ENCODE measurements around the gene ATP2B3. TPM values are rescaled to one million over a fixed set of nuclear protein-coding genes. Genes with fewer than 3 reads are reported as not detected.

The ATP2B3 gene
- total and polyA plus RNA-seq, 9 of the 15 experiments (the other 6 are each of a cell fraction or from before 2014, with no cell fraction given): 0.04 TPM; not detected in 8

DNA sequence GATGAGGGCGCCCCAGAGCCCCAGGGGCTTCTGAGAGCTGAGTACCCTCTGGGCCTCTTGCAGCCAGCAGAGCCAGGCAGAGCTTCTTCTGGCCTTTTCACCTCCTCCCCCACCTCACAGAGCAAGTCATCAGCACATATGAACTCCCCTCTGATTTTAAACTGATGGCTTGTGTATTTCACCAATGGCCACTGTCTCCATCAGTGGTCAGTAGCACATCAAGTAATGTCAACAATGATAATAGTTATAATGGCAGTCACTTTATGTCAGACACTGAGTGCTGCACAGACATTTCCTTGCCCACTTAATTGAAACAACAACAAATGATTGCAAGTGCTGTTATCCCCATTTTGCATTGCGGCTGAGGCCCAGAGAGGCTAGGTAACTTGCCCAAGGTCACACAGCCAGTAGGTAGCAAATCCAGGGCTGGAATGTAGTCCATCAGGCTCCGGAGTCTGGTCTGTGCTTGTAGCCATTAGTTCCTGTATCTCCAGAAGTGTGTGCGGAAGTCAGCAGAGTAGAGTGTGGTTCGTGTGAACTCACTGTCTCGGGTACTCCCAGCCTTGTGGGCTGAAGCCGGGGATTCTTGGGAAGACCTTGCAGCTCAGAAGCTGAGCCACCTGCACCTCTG, 3.0 kb downstream of the ATP2B3 start:
- H3K4me3 ChIP-seq: no peak overlapping the region
- peaks cover 11 to 46% of the 10 kb centered on the region in 2 experiments; a peak in 4 of 5 replicates for H3K27me3 ChIP-seq (ENCODE audit: control insufficient read depth in 2 of 2, insufficient read depth in 2 of 2, low read length in 2 of 2)
- no peaks in the 10 kb centered on the region for H3K9me3 ChIP-seq (replicated peaks; ENCODE audit: control insufficient read depth, insufficient read depth, low read depth, low read length)
- H3K9ac ChIP-seq (ENCODE audit: insufficient read depth in 1 of 2, low read depth in 2 of 2, low read length in 2 of 2): no peak overlapping the region
- ChIA-PET POLR2A (interaction anchor here (0.7 kb wide), 1 partner anchor 51 kb away, joined by 3 read pairs; no protein-coding TSS in a partner anchor), CTCF (ENCODE audit: low intra/inter-chr PET ratio) (no interaction called here)
- FAIRE-seq: no peak
- H3K79me2 ChIP-seq (ENCODE audit: control insufficient read depth, insufficient read depth, low read length): no peaks in the 10 kb centered on the region
- no peaks in the 10 kb centered on the region for H4K20me1 ChIP-seq (replicated peaks; ENCODE audit: control insufficient read depth, insufficient read depth, low read length)
- no peak overlapping the region for H3K27ac ChIP-seq (ENCODE audit: extremely low read depth, low read depth, low read length)
- intact Hi-C loops (cut with micrococcal nuclease) (no loop called here), in situ Hi-C loops (cut with MboI) (no loop called here)
- H3K4me2 ChIP-seq (ENCODE audit: insufficient read depth, low read length): no peak overlapping the region
- ATAC-seq: no peak
- no peaks in the 10 kb centered on the region for H3K36me3 ChIP-seq (ENCODE audit: control insufficient read depth, insufficient read depth, low read length)
- no peak for DNase-seq (ENCODE audit: extremely low read depth in 1 of 4, low spot score in 3 of 4)
- H3K9me1 ChIP-seq (ENCODE audit: control insufficient read depth, insufficient read depth, low read length): no peaks in the 10 kb centered on the region
- no peak overlapping the region for H2AFZ ChIP-seq (ENCODE audit: low read depth, low read length)
- no TSS peak for BruUV-seq (replicated peaks)
- no peak for TF ChIP-seq ZNF12 (CRISPR knock-in tag; IDR thresholded peaks at IDR 0.05)
- TF ChIP-seq ZFP36 (IDR thresholded peaks at IDR 0.05; ENCODE audit: low read depth, low read length, partially characterized antibody): peak; percentile 80
- no peak for TF ChIP-seq RHOXF2B (CRISPR knock-in tag; conservative IDR thresholded peaks at IDR 0.05)
- TF ChIP-seq BCOR (IDR thresholded peaks at IDR 0.05): peak; percentile 63; the same call in 1 of the 2 replicates
- TF ChIP-seq RBM25 (IDR thresholded peaks at IDR 0.05; ENCODE audit: low read depth, low read length, severe bottlenecking): peak; percentile 90
- no peak for TF ChIP-seq EP400 (IDR thresholded peaks at IDR 0.05)
- TF ChIP-seq ELF4 (CRISPR knock-in tag; IDR thresholded peaks at IDR 0.05): no peak
- TF ChIP-seq, protein P1, sequence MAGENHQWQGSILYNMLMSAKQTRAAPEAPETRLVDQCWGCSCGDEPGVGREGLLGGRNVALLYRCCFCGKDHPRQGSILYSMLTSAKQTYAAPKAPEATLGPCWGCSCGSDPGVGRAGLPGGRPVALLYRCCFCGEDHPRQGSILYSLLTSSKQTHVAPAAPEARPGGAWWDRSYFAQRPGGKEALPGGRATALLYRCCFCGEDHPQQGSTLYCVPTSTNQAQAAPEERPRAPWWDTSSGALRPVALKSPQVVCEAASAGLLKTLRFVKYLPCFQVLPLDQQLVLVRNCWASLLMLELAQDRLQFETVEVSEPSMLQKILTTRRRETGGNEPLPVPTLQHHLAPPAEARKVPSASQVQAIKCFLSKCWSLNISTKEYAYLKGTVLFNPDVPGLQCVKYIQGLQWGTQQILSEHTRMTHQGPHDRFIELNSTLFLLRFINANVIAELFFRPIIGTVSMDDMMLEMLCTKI (IDR thresholded peaks at IDR 0.05; ENCODE audit: partially characterized antibody): no peak
- TF ChIP-seq, protein P2, sequence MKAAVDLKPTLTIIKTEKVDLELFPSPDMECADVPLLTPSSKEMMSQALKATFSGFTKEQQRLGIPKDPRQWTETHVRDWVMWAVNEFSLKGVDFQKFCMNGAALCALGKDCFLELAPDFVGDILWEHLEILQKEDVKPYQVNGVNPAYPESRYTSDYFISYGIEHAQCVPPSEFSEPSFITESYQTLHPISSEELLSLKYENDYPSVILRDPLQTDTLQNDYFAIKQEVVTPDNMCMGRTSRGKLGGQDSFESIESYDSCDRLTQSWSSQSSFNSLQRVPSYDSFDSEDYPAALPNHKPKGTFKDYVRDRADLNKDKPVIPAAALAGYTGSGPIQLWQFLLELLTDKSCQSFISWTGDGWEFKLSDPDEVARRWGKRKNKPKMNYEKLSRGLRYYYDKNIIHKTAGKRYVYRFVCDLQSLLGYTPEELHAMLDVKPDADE (conservative IDR thresholded peaks at IDR 0.05; ENCODE audit: control insufficient read depth, low read depth, low read length): no peak
- TF ChIP-seq OTX1 (CRISPR knock-in tag; IDR thresholded peaks at IDR 0.05): no peak
- TF ChIP-seq THRAP3 (IDR thresholded peaks at IDR 0.05; ENCODE audit: borderline replicate concordance): no peak
- TF ChIP-seq TCF3 (CRISPR knock-in tag; IDR thresholded peaks at IDR 0.05): no peak
- 0 out of 2 replicates have a peak, but pooled peaks have one; percentile 15 for TF ChIP-seq ELF1 (tag; IDR thresholded peaks at IDR 0.05)
- no peak for TF ChIP-seq KAT2B (IDR thresholded peaks at IDR 0.05; ENCODE audit: low read depth, low read length)
- peaks cover 0 to 6% of the 10 kb centered on the region in 2 experiments; a peak in 2 of 5 replicates for H3K4me1 ChIP-seq (replicated peaks in 1 of 2; ENCODE audit: control insufficient read depth in 2 of 2, insufficient read depth in 2 of 2, low read length in 2 of 2)
- 6% methylated on average over 6 of the region's 7 CpGs for WGBS (ENCODE audit: insufficient coverage, low coverage, missing lambda C conversion rate)

Measured in K562 (cell line).